ENCODE data around the gene PKNOX2. TPM values are rescaled to one million over a fixed set of nuclear protein-coding genes. Genes with fewer than 3 reads are reported as not detected.

Gene PKNOX2
- total and polyA plus RNA-seq, 10 of the 15 experiments (the other 5 are each of a cell fraction or from before 2014, with no cell fraction given), result not detected

DNA sequence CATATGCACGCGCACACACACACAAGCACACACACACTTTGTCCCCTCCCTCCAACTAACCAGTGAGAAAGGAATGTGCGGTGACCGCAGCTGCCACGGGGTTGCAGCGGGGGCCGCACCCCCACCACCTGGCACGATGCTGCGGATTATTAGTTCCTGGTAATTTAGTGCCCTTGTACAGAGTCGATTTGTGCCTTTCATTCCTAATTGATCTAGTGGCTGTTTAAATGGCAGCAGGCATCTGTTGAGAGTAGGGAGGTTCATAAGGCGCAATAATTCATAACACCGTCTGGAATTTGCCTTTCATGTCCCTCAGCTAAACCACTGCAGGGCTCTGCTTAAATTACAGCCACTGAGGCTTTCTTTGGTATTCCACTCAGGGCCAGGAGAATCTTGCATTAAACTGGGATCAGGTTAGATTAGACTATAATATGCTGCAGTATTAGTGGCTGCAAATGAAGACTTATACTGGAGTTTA is 217.8 kb downstream of the PKNOX2 start (continued):
- TF ChIP-seq, protein P1, sequence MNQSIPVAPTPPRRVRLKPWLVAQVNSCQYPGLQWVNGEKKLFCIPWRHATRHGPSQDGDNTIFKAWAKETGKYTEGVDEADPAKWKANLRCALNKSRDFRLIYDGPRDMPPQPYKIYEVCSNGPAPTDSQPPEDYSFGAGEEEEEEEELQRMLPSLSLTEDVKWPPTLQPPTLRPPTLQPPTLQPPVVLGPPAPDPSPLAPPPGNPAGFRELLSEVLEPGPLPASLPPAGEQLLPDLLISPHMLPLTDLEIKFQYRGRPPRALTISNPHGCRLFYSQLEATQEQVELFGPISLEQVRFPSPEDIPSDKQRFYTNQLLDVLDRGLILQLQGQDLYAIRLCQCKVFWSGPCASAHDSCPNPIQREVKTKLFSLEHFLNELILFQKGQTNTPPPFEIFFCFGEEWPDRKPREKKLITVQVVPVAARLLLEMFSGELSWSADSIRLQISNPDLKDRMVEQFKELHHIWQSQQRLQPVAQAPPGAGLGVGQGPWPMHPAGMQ (IDR thresholded peaks at IDR 0.05; ENCODE audit: borderline replicate concordance), result no peak
- no peak for TF ChIP-seq NFXL1 (IDR thresholded peaks at IDR 0.05; ENCODE audit: borderline replicate concordance)
- no peak for TF ChIP-seq MYC (IDR thresholded peaks at IDR 0.05; ENCODE audit: insufficient read depth, insufficient read length, insufficient replicate concordance, low read length, severe bottlenecking)
- TF ChIP-seq SMARCA5 (IDR thresholded peaks at IDR 0.05), result no peak
- TF ChIP-seq HDAC2 (IDR thresholded peaks at IDR 0.05), result no peak
- TF ChIP-seq, protein P2, sequence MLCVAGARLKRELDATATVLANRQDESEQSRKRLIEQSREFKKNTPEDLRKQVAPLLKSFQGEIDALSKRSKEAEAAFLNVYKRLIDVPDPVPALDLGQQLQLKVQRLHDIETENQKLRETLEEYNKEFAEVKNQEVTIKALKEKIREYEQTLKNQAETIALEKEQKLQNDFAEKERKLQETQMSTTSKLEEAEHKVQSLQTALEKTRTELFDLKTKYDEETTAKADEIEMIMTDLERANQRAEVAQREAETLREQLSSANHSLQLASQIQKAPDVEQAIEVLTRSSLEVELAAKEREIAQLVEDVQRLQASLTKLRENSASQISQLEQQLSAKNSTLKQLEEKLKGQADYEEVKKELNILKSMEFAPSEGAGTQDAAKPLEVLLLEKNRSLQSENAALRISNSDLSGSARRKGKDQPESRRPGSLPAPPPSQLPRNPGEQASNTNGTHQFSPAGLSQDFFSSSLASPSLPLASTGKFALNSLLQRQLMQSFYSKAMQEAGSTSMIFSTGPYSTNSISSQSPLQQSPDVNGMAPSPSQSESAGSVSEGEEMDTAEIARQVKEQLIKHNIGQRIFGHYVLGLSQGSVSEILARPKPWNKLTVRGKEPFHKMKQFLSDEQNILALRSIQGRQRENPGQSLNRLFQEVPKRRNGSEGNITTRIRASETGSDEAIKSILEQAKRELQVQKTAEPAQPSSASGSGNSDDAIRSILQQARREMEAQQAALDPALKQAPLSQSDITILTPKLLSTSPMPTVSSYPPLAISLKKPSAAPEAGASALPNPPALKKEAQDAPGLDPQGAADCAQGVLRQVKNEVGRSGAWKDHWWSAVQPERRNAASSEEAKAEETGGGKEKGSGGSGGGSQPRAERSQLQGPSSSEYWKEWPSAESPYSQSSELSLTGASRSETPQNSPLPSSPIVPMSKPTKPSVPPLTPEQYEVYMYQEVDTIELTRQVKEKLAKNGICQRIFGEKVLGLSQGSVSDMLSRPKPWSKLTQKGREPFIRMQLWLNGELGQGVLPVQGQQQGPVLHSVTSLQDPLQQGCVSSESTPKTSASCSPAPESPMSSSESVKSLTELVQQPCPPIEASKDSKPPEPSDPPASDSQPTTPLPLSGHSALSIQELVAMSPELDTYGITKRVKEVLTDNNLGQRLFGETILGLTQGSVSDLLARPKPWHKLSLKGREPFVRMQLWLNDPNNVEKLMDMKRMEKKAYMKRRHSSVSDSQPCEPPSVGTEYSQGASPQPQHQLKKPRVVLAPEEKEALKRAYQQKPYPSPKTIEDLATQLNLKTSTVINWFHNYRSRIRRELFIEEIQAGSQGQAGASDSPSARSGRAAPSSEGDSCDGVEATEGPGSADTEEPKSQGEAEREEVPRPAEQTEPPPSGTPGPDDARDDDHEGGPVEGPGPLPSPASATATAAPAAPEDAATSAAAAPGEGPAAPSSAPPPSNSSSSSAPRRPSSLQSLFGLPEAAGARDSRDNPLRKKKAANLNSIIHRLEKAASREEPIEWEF (IDR thresholded peaks at IDR 0.05; ENCODE audit: insufficient replicate concordance, low read depth, low read length), result no peak
- no peak for TF ChIP-seq POU2F2 (IDR thresholded peaks at IDR 0.05; ENCODE audit: borderline replicate concordance, low read depth, low read length)
- TF ChIP-seq, protein P3, sequence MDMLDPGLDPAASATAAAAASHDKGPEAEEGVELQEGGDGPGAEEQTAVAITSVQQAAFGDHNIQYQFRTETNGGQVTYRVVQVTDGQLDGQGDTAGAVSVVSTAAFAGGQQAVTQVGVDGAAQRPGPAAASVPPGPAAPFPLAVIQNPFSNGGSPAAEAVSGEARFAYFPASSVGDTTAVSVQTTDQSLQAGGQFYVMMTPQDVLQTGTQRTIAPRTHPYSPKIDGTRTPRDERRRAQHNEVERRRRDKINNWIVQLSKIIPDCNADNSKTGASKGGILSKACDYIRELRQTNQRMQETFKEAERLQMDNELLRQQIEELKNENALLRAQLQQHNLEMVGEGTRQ (IDR thresholded peaks at IDR 0.05; ENCODE audit: borderline replicate concordance, low read depth, low read length), result no peak

Measured in GM12878 (cell line).